ENCODE measurements around the gene TFAP2C.

- TF ChIP-seq, protein P1, sequence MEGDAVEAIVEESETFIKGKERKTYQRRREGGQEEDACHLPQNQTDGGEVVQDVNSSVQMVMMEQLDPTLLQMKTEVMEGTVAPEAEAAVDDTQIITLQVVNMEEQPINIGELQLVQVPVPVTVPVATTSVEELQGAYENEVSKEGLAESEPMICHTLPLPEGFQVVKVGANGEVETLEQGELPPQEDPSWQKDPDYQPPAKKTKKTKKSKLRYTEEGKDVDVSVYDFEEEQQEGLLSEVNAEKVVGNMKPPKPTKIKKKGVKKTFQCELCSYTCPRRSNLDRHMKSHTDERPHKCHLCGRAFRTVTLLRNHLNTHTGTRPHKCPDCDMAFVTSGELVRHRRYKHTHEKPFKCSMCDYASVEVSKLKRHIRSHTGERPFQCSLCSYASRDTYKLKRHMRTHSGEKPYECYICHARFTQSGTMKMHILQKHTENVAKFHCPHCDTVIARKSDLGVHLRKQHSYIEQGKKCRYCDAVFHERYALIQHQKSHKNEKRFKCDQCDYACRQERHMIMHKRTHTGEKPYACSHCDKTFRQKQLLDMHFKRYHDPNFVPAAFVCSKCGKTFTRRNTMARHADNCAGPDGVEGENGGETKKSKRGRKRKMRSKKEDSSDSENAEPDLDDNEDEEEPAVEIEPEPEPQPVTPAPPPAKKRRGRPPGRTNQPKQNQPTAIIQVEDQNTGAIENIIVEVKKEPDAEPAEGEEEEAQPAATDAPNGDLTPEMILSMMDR (IDR thresholded peaks at IDR 0.05; ENCODE audit: poor library complexity) = no peak
- TF ChIP-seq EZH2 (IDR thresholded peaks at IDR 0.05; ENCODE audit: borderline replicate concordance) = no peak
These were observed 12.4 kb upstream of the TFAP2C start for GRCh38 chr20:56616716-56617115.

Measured in hepatocyte (in vitro differentiated cells).